ENCODE measurements around the gene FRMD1. TPM values are rescaled to one million over a fixed set of nuclear protein-coding genes. Genes with fewer than 3 reads are reported as not detected.

FRMD1 gene
- total RNA-seq, 2 experiments from 2014 or later: not detected

- Mint-ChIP-seq H3K27me3 (no peaks in the 10 kb centered on the region), H3K36me3 (ENCODE audit: low read depth) (no peaks in the 10 kb centered on the region), H3K9me3 (ENCODE audit: low read depth) (no peaks in the 10 kb centered on the region), H3K27ac (no peak overlapping the region), H3K4me3 (no peak overlapping the region), H3K4me1 (no peaks in the 10 kb centered on the region)
- intact Hi-C loops (cut with DNase I, micrococcal nuclease): no loop called here
- POLR2A ChIA-PET: no interaction called here
- DNase-seq (no peak), ATAC-seq (no peak)
- CTCF ChIA-PET: no interaction called here
These were observed 24.0 kb downstream of the FRMD1 start for GRCh38 chr6:168054765-168055560.

GRCh38 chr6:168053957-168054471, 25.0 kb downstream of the FRMD1 start:
- intact Hi-C loops (cut with DNase I, micrococcal nuclease): no loop called here
- POLR2A ChIA-PET: no interaction called here
- Mint-ChIP-seq H3K27ac (no peak overlapping the region), H3K27me3 (no peaks in the 10 kb centered on the region), H3K4me3 (no peak overlapping the region), H3K36me3 (ENCODE audit: low read depth) (no peaks in the 10 kb centered on the region), H3K9me3 (ENCODE audit: low read depth) (no peaks in the 10 kb centered on the region), H3K4me1 (no peaks in the 10 kb centered on the region)
- CTCF ChIA-PET: no interaction called here
- no peak for DNase-seq
- ATAC-seq: no peak

GRCh38 chr6:168053086-168053956, 25.7 kb downstream of the FRMD1 start:
- DNase-seq: no peak
- H3K4me3 Mint-ChIP-seq: no peak overlapping the region
- ChIA-PET CTCF (no interaction called here), POLR2A (no interaction called here)
- H3K4me1 Mint-ChIP-seq: no peaks in the 10 kb centered on the region
- no peaks in the 10 kb centered on the region for H3K27me3 Mint-ChIP-seq
- no peak overlapping the region for H3K27ac Mint-ChIP-seq
- intact Hi-C loops (cut with DNase I, micrococcal nuclease): no loop called here
- no peaks in the 10 kb centered on the region for H3K36me3 Mint-ChIP-seq (ENCODE audit: low read depth)
- ATAC-seq: no peak
- H3K9me3 Mint-ChIP-seq (ENCODE audit: low read depth): no peaks in the 10 kb centered on the region

- Mint-ChIP-seq H3K4me1 (no peaks in the 10 kb centered on the region), H3K27ac (no peak overlapping the region), H3K9me3 (ENCODE audit: low read depth) (no peaks in the 10 kb centered on the region), H3K27me3 (no peaks in the 10 kb centered on the region), H3K4me3 (no peak overlapping the region), H3K36me3 (ENCODE audit: low read depth) (no peaks in the 10 kb centered on the region)
- POLR2A ChIA-PET: no interaction called here
- intact Hi-C loops (cut with DNase I, micrococcal nuclease): no loop called here
- CTCF ChIA-PET: no interaction called here
- DNase-seq (no peak), ATAC-seq (no peak)
These were observed 26.6 kb downstream of the FRMD1 start for GRCh38 chr6:168052291-168052891.

GRCh38 chr6:168051648-168052047, 27.4 kb downstream of the FRMD1 start:
- Mint-ChIP-seq H3K4me3 (no peak overlapping the region), H3K27me3 (no peaks in the 10 kb centered on the region), H3K36me3 (ENCODE audit: low read depth) (no peaks in the 10 kb centered on the region), H3K4me1 (no peaks in the 10 kb centered on the region), H3K27ac (no peak overlapping the region), H3K9me3 (ENCODE audit: low read depth) (no peaks in the 10 kb centered on the region)
- POLR2A ChIA-PET: no interaction called here
- intact Hi-C loops (cut with DNase I, micrococcal nuclease): no loop called here
- DNase-seq (no peak), ATAC-seq (no peak)
- CTCF ChIA-PET: no interaction called here

GRCh38 chr6:168050881-168051586, 28.0 kb downstream of the FRMD1 start:
- H3K36me3 Mint-ChIP-seq (ENCODE audit: low read depth): no peaks in the 10 kb centered on the region
- DNase-seq (no peak), ATAC-seq (no peak)
- H3K27ac Mint-ChIP-seq: no peak overlapping the region
- POLR2A ChIA-PET: no interaction called here
- no peaks in the 10 kb centered on the region for H3K9me3 Mint-ChIP-seq (ENCODE audit: low read depth)
- no peak overlapping the region for H3K4me3 Mint-ChIP-seq
- no peaks in the 10 kb centered on the region for H3K4me1 Mint-ChIP-seq
- CTCF ChIA-PET: interaction anchor here (0.7 kb wide), 1 partner anchor 630 kb away, joined by 3 read pairs; no protein-coding TSS in a partner anchor
- H3K27me3 Mint-ChIP-seq: no peaks in the 10 kb centered on the region
- intact Hi-C loops (cut with DNase I, micrococcal nuclease): no loop called here

- intact Hi-C loops (cut with DNase I, micrococcal nuclease): no loop called here
- CTCF ChIA-PET: interaction anchor here (0.7 kb wide), 1 partner anchor 629 kb away, joined by 3 read pairs; no protein-coding TSS in a partner anchor
- no peak for ATAC-seq
- Mint-ChIP-seq H3K9me3 (ENCODE audit: low read depth) (no peaks in the 10 kb centered on the region), H3K36me3 (ENCODE audit: low read depth) (no peaks in the 10 kb centered on the region), H3K4me3 (no peak overlapping the region), H3K27ac (no peak overlapping the region), H3K27me3 (no peaks in the 10 kb centered on the region), H3K4me1 (no peaks in the 10 kb centered on the region)
- no peak for DNase-seq
- POLR2A ChIA-PET: no interaction called here
These were observed 28.7 kb downstream of the FRMD1 start for GRCh38 chr6:168050225-168050880.

GRCh38 chr6:168049706-168050224, 29.2 kb downstream of the FRMD1 start:
- POLR2A ChIA-PET: no interaction called here
- CTCF ChIA-PET: no interaction called here

GRCh38 chr6:168049277-168049676, 29.7 kb downstream of the FRMD1 start:
- ChIA-PET CTCF (interaction anchor here (0.9 kb wide), 1 partner anchor 10 kb away, joined by 3 read pairs; no protein-coding TSS in a partner anchor), POLR2A (no interaction called here)
- no peaks in the 10 kb centered on the region for H3K9me3 Mint-ChIP-seq (ENCODE audit: low read depth)
- no peak overlapping the region for H3K4me3 Mint-ChIP-seq
- no peak for ATAC-seq
- no peak for DNase-seq
- H3K27ac Mint-ChIP-seq: no peak overlapping the region
- intact Hi-C loops (cut with DNase I, micrococcal nuclease): no loop called here
- no peaks in the 10 kb centered on the region for H3K36me3 Mint-ChIP-seq (ENCODE audit: low read depth)
- H3K4me1 Mint-ChIP-seq: no peaks in the 10 kb centered on the region
- H3K27me3 Mint-ChIP-seq: no peaks in the 10 kb centered on the region

More at GRCh38 chr6:168049706-168050224, 29.2 kb downstream of the FRMD1 start:
- ATAC-seq (no peak), DNase-seq (no peak)
- Mint-ChIP-seq H3K4me1 (no peaks in the 10 kb centered on the region), H3K36me3 (ENCODE audit: low read depth) (no peaks in the 10 kb centered on the region), H3K27me3 (no peaks in the 10 kb centered on the region), H3K4me3 (no peak overlapping the region), H3K27ac (no peak overlapping the region), H3K9me3 (ENCODE audit: low read depth) (no peaks in the 10 kb centered on the region)
- intact Hi-C loops (cut with DNase I, micrococcal nuclease): no loop called here

- POLR2A ChIA-PET: no interaction called here
- DNase-seq: no peak
- H3K27me3 Mint-ChIP-seq: no peaks in the 10 kb centered on the region
- H3K4me1 Mint-ChIP-seq: no peaks in the 10 kb centered on the region
- ATAC-seq: no peak
- H3K9me3 Mint-ChIP-seq (ENCODE audit: low read depth): no peaks in the 10 kb centered on the region
- H3K27ac Mint-ChIP-seq: no peak overlapping the region
- no peaks in the 10 kb centered on the region for H3K36me3 Mint-ChIP-seq (ENCODE audit: low read depth)
- CTCF ChIA-PET: interaction anchor here (0.9 kb wide), 1 partner anchor 11 kb away, joined by 3 read pairs; no protein-coding TSS in a partner anchor
- intact Hi-C loops (cut with DNase I, micrococcal nuclease): no loop called here
- H3K4me3 Mint-ChIP-seq: no peak overlapping the region
These were observed 30.3 kb downstream of the FRMD1 start for GRCh38 chr6:168048724-168049025.
